Measurements from ENCODE around the gene NOP9.
"Not testable (repeated sequence)": the region's sequence is repeated elsewhere in the genome, so short reads cannot be mapped to it uniquely, and the experiment has no call there.

Gene NOP9

GRCh38 chr14:24353559-24354481 is 54.2 kb downstream of the NOP9 start:
- Histone ChIP-seq H3K27ac (no peak overlapping the region), H3K36me3 (no peaks in the 10 kb centered on the region), H3K27me3 (ENCODE audit: insufficient read depth, low read depth, severe bottlenecking) (no peaks in the 10 kb centered on the region), H3K4me3 (ENCODE audit: low read depth, low read length) (no peak overlapping the region), H3K9me3 (ENCODE audit: severe bottlenecking) (no peaks in the 10 kb centered on the region)
- TF ChIP-seq CTCF (IDR thresholded peaks at IDR 0.05; ENCODE audit: low read depth, low read length): no peak
- DNase-seq: no peak

GRCh38 chr14:24354482-24354825 is 54.8 kb downstream of the NOP9 start:
- not testable (repeated sequence) for H3K27ac ChIP-seq; H3K9me3 ChIP-seq (ENCODE audit: severe bottlenecking)

GRCh38 chr14:24355009-24355408 is 55.4 kb downstream of the NOP9 start:
- TF ChIP-seq CTCF (IDR thresholded peaks at IDR 0.05; ENCODE audit: low read depth, low read length): no peak
- H3K27me3 ChIP-seq (ENCODE audit: insufficient read depth, low read depth, severe bottlenecking): no peaks in the 10 kb centered on the region
- H3K4me3 ChIP-seq (ENCODE audit: low read depth, low read length): no peak overlapping the region
- no peaks in the 10 kb centered on the region for H3K9me3 ChIP-seq (ENCODE audit: severe bottlenecking)
- DNase-seq: no peak
- no peak overlapping the region for H3K27ac ChIP-seq
- H3K36me3 ChIP-seq: no peaks in the 10 kb centered on the region

More at GRCh38 chr14:24354482-24354825, 54.8 kb downstream of the NOP9 start:
- not testable (repeated sequence) for H3K4me3 ChIP-seq (ENCODE audit: low read depth, low read length); H3K36me3 ChIP-seq; DNase-seq; H3K27me3 ChIP-seq (ENCODE audit: insufficient read depth, low read depth, severe bottlenecking)

GRCh38 chr14:24356208-24356607 is 56.6 kb downstream of the NOP9 start:
- Histone ChIP-seq H3K9me3 (ENCODE audit: severe bottlenecking) (no peaks in the 10 kb centered on the region), H3K27ac (no peak overlapping the region), H3K27me3 (ENCODE audit: insufficient read depth, low read depth, severe bottlenecking) (no peaks in the 10 kb centered on the region), H3K4me3 (ENCODE audit: low read depth, low read length) (no peak overlapping the region), H3K36me3 (no peaks in the 10 kb centered on the region)
- TF ChIP-seq CTCF (IDR thresholded peaks at IDR 0.05; ENCODE audit: low read depth, low read length): no peak
- DNase-seq: no peak
